Fibroblast of lung (primary cell): Measurements from ENCODE around the gene SNAPIN. TPM values are rescaled to one million over a fixed set of nuclear protein-coding genes. Genes with fewer than 3 reads are reported as not detected.

Source experiments
- DNase-seq, 2 donors: peaks; one replicate each; pipeline versions ENCODE4 v3.0.0 to v3.0.0-alpha.2; 2010; ENCODE audit warnings: low read depth in 2 of 2
- H2AFZ ChIP-seq: 2 replicates; pipeline ENCODE4 v1.5.1; 2012; ENCODE audit warnings: low read length, control low read depth, inconsistent platforms
- H3K27ac ChIP-seq: 2 replicates; pipeline ENCODE4 v1.5.1; 2011; ENCODE audit warnings: low read length, control low read depth; ENCODE audit not compliant: insufficient read depth
- H3K27me3 ChIP-seq: 2 replicates; pipeline ENCODE4 v1.5.1; 2011; ENCODE audit warnings: mild to moderate bottlenecking, low read length; ENCODE audit not compliant: control insufficient read depth, insufficient read depth
- H3K36me3 ChIP-seq: 2 replicates; pipeline ENCODE4 v1.5.1; 2011; ENCODE audit warnings: low read length; ENCODE audit not compliant: control insufficient read depth, insufficient read depth
- H3K4me1 ChIP-seq: 2 replicates; pipeline ENCODE4 v1.5.1; 2011; ENCODE audit warnings: low read length; ENCODE audit not compliant: control insufficient read depth, insufficient read depth; ENCODE audit errors: extremely low read depth
- H3K4me2 ChIP-seq: 2 replicates; pipeline ENCODE4 v1.5.1; 2011; ENCODE audit warnings: low read length, control low read depth; ENCODE audit not compliant: insufficient read depth; ENCODE audit errors: extremely low read depth
- H3K4me3 ChIP-seq, 4 experiments: fragments of 200-600 bp in 1 of 4; sonication (generic) in 1 of 4; replicated peaks in 1 of 4; 2 replicates each; pipeline ENCODE4 v1.5.1; 2011 to 2016; ENCODE audit warnings: low read length in 4 of 4, low read depth in 3 of 4, mild to moderate bottlenecking in 3 of 4, control low read depth in 2 of 4, inconsistent platforms in 1 of 4, mixed read lengths in 1 of 4; ENCODE audit not compliant: insufficient read depth in 1 of 4; ENCODE audit errors: control extremely low read depth in 1 of 4
- H3K79me2 ChIP-seq: 2 replicates; pipeline ENCODE4 v1.5.1; 2012; ENCODE audit warnings: mild to moderate bottlenecking, low read length, inconsistent platforms; ENCODE audit not compliant: control insufficient read depth, insufficient read depth
- H3K9ac ChIP-seq: 2 replicates; pipeline ENCODE4 v1.5.1; 2011; ENCODE audit warnings: mild to moderate bottlenecking, low read length, control low read depth; ENCODE audit not compliant: insufficient read depth
- H3K9me3 ChIP-seq: 2 replicates; pipeline ENCODE4 v1.5.1; 2012; ENCODE audit warnings: low read depth, low read length; ENCODE audit not compliant: control insufficient read depth, insufficient read depth
- H4K20me1 ChIP-seq: 2 replicates; pipeline ENCODE4 v1.5.1; 2011; ENCODE audit warnings: low read length; ENCODE audit not compliant: control insufficient read depth, insufficient read depth; ENCODE audit errors: extremely low read depth
- EZH2 ChIP-seq: IDR thresholded peaks from 2 replicates; pipeline ENCODE4 v1.5.1; 2012; ENCODE audit warnings: low read length, control low read depth, mild to moderate bottlenecking; ENCODE audit errors: missing control alignments
- polyA plus RNA-seq, 2 donors: library from polyadenylated mRNA; depleted of rRNA in 1 of 2; stranded (reverse) in 1 of 2; unstranded in 1 of 2; fragments of >200 nt; gene quantifications; 2 replicates each; pipeline ENCODE4 v1.2.1, GENCODE V29; 2011 to 2012; ENCODE audit warnings: missing spikeins in 1 of 2
- total RNA-seq: library from RNA; depleted of rRNA; stranded (reverse); fragments of >200 nt; gene quantifications from 2 replicates; pipeline ENCODE4 v1.2.1, GENCODE V29; 2014
- TF ChIP-seq, protein P1 (sequence below), 2 donors: IDR thresholded peaks in 1 of 2; conservative IDR thresholded peaks in 1 of 2; 1 replicate in 1 of 2; 2 replicates in 1 of 2; pipeline ENCODE4 v1.5.1; 2011 to 2012; ENCODE audit warnings: low read length in 2 of 2, control low read depth in 1 of 2, inconsistent platforms in 1 of 2, low read depth in 1 of 2, mild to moderate bottlenecking in 1 of 2

SNAPIN gene
- total and polyA plus RNA-seq, 2 donors (not counting 1 experiment from before 2014, with no cell fraction given): 56.8 to 76.5 TPM

DNA sequence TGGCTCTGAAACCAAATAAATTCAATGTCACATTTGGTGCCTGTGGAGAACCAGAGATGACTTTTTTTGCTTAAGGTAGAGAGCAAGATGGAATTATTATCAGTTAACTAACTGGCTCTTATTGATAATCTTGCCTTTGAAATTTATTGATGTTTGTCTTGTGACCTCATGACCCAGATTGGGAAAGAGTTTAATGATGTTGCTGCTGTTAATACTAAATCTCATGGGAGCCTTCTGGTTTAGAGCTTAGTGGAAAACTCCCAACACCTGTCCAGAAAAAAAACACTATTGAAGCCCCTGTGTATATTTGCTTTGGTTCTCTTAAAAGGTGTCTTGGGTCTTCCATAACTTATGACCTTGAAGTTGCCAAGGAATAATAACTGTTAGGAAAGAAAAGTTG is 14.7 kb upstream of the SNAPIN start:
- no peak overlapping the region for H3K27ac ChIP-seq
- H3K4me3 ChIP-seq: no peak overlapping the region
- DNase-seq: no peak
- H3K36me3 ChIP-seq: peaks cover 18% of the 10 kb centered on the region
- no peaks in the 10 kb centered on the region for H4K20me1 ChIP-seq
- no peaks in the 10 kb centered on the region for H3K9me3 ChIP-seq
- no peak overlapping the region for H2AFZ ChIP-seq
- no peaks in the 10 kb centered on the region for H3K4me1 ChIP-seq
- TF ChIP-seq, protein P1, sequence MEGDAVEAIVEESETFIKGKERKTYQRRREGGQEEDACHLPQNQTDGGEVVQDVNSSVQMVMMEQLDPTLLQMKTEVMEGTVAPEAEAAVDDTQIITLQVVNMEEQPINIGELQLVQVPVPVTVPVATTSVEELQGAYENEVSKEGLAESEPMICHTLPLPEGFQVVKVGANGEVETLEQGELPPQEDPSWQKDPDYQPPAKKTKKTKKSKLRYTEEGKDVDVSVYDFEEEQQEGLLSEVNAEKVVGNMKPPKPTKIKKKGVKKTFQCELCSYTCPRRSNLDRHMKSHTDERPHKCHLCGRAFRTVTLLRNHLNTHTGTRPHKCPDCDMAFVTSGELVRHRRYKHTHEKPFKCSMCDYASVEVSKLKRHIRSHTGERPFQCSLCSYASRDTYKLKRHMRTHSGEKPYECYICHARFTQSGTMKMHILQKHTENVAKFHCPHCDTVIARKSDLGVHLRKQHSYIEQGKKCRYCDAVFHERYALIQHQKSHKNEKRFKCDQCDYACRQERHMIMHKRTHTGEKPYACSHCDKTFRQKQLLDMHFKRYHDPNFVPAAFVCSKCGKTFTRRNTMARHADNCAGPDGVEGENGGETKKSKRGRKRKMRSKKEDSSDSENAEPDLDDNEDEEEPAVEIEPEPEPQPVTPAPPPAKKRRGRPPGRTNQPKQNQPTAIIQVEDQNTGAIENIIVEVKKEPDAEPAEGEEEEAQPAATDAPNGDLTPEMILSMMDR (conservative IDR thresholded peaks at IDR 0.05 in 1 of 2, IDR thresholded peaks at IDR 0.05 in 1 of 2; ENCODE audit: low read depth in 1 of 2, low read length in 2 of 2): no peak
- TF ChIP-seq EZH2: no peak
- no peak overlapping the region for H3K9ac ChIP-seq
- H3K27me3 ChIP-seq: no peaks in the 10 kb centered on the region
- H3K79me2 ChIP-seq: peaks cover 3% of the 10 kb centered on the region
- H3K4me2 ChIP-seq: no peak overlapping the region

DNA sequence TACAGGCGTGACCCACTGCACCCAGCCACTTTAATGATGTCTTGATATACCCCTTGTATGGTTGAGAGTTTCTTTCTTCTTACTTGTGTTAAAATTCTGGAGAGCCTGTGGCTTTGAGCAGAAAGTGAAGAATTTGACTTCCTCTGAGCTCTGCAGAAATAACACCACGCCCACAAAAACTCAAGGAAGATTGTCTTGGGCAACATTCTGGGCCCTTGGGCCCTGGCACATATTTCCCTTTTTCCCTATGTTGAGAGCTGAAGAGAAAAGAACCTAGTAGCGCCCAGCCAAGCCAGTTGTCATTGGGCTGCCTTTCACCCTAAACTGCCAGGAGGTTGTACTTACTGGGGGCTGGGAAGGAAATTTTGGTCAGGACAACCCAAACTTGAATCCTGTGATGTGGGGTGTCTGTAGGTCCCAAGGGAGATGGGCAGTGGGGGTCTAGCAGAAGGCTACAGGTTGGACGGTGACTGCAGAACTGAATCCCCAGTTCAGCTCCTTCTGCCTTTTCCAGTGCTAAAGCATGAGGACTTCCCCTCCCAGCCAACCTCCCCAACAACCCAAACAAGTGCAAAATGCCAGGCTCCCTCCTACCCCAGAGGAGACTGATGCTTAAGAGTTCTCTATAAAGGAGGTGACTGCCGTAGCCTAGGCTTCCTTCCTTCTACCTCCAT is 11.7 kb upstream of the SNAPIN start:
- Histone ChIP-seq H3K27ac (no peak overlapping the region), H3K36me3 (peaks cover 8% of the 10 kb centered on the region), H4K20me1 (no peaks in the 10 kb centered on the region), H3K9me3 (no peaks in the 10 kb centered on the region), H2AFZ (no peak overlapping the region), H3K4me3 (no peak overlapping the region), H3K4me2 (no peak overlapping the region), H3K27me3 (no peaks in the 10 kb centered on the region), H3K79me2 (no peaks in the 10 kb centered on the region), H3K9ac (no peak overlapping the region), H3K4me1 (no peaks in the 10 kb centered on the region)
- TF ChIP-seq, protein P1 (conservative IDR thresholded peaks at IDR 0.05 in 1 of 2, IDR thresholded peaks at IDR 0.05 in 1 of 2; ENCODE audit: low read depth in 1 of 2, low read length in 2 of 2): no peak
- TF ChIP-seq EZH2: no peak
- no peak for DNase-seq

DNA sequence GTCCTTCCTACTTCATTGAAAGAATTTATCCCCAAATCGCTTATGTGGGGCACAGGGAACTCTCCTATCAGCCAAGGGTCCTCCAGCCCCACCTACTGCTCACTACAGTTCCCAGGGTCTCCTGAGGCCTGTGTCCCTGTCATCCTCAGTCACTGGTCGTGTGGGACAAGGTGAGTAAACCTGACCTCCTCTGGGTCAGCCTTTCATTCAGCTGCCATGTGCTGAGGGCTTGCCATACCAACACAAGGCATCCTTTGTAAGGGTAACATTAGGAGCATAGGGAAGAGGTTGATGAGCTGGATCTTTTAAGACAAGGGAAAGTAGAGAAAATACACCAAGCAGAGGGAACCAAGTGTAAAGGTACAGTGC is 11.2 kb upstream of the SNAPIN start:
- H3K79me2 ChIP-seq: no peaks in the 10 kb centered on the region
- H3K4me2 ChIP-seq: no peak overlapping the region
- no peak overlapping the region for H3K27ac ChIP-seq
- no peaks in the 10 kb centered on the region for H4K20me1 ChIP-seq
- no peaks in the 10 kb centered on the region for H3K4me1 ChIP-seq
- H2AFZ ChIP-seq: no peak overlapping the region
- H3K4me3 ChIP-seq: no peak overlapping the region
- no peak for TF ChIP-seq EZH2
- TF ChIP-seq, protein P1 (conservative IDR thresholded peaks at IDR 0.05 in 1 of 2, IDR thresholded peaks at IDR 0.05 in 1 of 2; ENCODE audit: low read depth in 1 of 2, low read length in 2 of 2): no peak
- no peak for DNase-seq
- H3K9ac ChIP-seq: no peak overlapping the region
- H3K36me3 ChIP-seq: peaks cover 5% of the 10 kb centered on the region
- no peaks in the 10 kb centered on the region for H3K27me3 ChIP-seq
- no peaks in the 10 kb centered on the region for H3K9me3 ChIP-seq
